Gastrocnemius medialis (tissue), 4 donors: Measurements from ENCODE around the gene AMBRA1.

Source experiments
- CTCF ChIP-seq, 5 experiments: fragments of 450-650 bp in 3 of 5; fragments of 200-600 bp in 2 of 5; sonication (generic) in 2 of 5; IDR thresholded peaks in 4 of 5; conservative IDR thresholded peaks in 1 of 5; 1 replicate in 4 of 5; 2 replicates in 1 of 5; pipeline ENCODE4 v1.5.1; 2016 to 2019; ENCODE audit warnings: antibody characterized with exemption in 5 of 5, mild to moderate bottlenecking in 3 of 5, moderate library complexity in 3 of 5
- POLR2A ChIP-seq, 2 donors: fragments of 450-650 bp; IDR thresholded peaks; one replicate each; pipeline ENCODE4 v1.6.1; 2017; ENCODE audit warnings: antibody characterized with exemption in 2 of 2, mild to moderate bottlenecking in 2 of 2, moderate library complexity in 2 of 2

GRCh38 chr11:46376258-46377050 lies 217.4 kb downstream of the AMBRA1 start:
- no peak for TF ChIP-seq CTCF (IDR thresholded peaks at IDR 0.05 in 4 of 5, conservative IDR thresholded peaks at IDR 0.05 in 1 of 5)
- TF ChIP-seq POLR2A (IDR thresholded peaks at IDR 0.05): no peak
